Neural progenitor cell (in vitro differentiated cells): ENCODE measurements around the gene MTMR12.

Experiments used
- CTCF ChIP-seq: fragments of 200-600 bp; sonication (generic); IDR thresholded peaks from 2 replicates; pipeline ENCODE4 v1.5.1; 2017; ENCODE audit warnings: antibody characterized with exemption, mild to moderate bottlenecking
- EZH2 ChIP-seq: fragments of 200-600 bp; sonication (generic); IDR thresholded peaks from 2 replicates; pipeline ENCODE4 v1.6.1; 2017; ENCODE audit warnings: antibody characterized with exemption, mild to moderate bottlenecking, moderate library complexity
- EZH2phosphoT487 ChIP-seq: fragments of 200-600 bp; sonication (generic); IDR thresholded peaks from 2 replicates; pipeline ENCODE4 v1.6.1; 2017; ENCODE audit warnings: antibody characterized with exemption

GRCh38 chr5:32358611-32359010 lies 45.9 kb upstream of the MTMR12 start:
- TF ChIP-seq CTCF, result no peak
- TF ChIP-seq EZH2phosphoT487, result no peak
- no peak for TF ChIP-seq EZH2
